GM21529 (cell line): ENCODE data around the gene RNF208.
A peak's percentile ranks its signal among the peaks of the same experiment; 100 is the strongest.
"Not testable (repeated sequence)": the region's sequence is repeated elsewhere in the genome, so short reads cannot be mapped to it uniquely, and the experiment has no call there.

ENCODE experiments used
- ATAC-seq: cut with Tn5 transposase; IDR thresholded peaks from one replicate; pipeline ENCODE4 v1.9.1; 2021; ENCODE audit not compliant: unreplicated experiment

RNF208 gene

GRCh38 chr9:137253717-137254623 is 31.9 kb upstream of the RNF208 start:
- ATAC-seq, result no peak

DNA sequence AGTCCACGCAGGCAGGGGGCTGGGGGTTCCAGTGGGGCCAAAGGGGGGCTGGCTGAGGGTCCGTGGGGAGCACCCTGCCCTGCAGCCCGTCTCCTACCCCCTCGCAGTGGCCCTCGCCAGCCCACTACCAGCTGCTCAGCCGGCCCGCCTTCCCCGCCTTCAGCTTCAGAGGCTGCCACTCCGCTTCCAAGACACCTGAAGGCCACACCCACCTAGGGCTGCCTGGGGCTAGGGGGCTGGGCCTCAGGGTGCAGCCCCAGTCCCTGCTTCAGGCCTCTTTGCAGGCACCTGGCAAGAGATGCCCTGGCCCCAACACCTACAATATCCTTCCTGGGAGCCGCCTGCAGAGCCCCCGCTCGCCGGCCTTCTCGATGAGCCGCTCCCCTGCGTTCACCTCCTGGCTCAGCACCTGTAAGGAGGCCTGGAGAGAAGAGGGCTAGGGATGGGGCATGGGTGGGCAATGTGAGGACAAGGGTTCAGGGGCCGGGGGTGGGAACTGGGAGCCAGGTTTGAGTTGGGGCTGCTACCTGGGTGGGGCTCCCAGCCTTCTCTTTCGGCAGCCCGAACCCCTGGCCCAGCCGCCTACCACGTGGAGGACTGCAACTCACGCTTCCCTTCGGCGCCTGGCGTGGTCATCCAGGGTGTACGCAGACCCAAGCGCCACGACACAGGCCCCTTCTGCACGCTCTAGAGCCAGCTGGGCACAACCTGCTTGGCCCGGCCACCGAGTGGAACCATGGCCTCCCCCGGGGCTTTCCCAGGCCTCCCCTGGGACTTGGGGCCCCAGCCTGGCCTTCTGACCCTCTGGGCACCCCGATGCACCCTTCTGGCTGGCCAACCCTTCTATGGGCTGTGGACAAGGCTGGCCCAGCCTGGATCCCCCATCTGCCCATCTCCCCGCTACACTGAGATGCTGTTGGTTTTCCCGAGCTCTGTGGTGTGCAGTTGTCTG is 30.8 kb upstream of the RNF208 start:
- ATAC-seq, result no peak

DNA sequence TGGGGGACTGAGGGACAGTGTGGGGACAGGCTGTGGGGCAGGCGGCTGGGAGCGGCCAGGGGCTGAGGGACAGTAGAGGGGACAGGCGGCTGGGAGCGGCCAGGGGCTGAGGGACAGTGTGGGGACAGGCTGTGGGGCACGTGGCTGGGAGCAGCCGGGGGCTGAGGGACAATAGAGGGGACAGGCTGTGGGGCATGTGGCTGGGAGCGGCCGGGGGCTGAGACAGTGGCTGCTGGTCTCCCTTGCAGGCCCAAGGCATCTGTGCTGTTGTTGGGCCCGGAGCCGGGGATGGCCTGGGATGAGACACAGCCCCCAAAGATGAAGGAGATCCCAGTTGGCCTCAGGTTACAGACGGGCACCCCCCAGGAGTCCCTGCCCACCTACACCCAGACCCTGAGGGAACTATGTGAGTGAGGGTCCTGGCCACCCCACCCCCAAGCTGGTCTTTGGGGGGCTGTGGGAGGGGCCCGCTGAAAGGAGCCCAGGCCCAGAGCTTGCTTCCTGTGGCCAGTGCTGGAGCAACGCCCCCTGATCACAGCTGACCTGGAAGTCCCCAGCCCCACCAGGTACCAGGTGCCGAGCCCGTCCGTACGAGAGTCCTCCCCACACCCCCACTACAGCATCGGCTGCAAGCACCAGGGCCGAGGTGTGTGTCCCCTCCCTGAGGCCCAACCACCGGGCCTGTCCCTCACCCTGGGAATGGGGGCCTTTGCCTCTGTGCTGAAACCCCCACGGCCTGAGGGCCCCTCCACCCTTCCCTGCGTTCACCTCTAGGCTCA is 29.6 kb upstream of the RNF208 start:
- no peak for ATAC-seq

GRCh38 chr9:137251194-137251461 is 29.1 kb upstream of the RNF208 start, which contains the start of gene STPG3:
STPG3 (plus strand) TSS chr9:137251286; CDS start chr9:137251287, 1 bp downstream.
- ATAC-seq, result no peak

DNA sequence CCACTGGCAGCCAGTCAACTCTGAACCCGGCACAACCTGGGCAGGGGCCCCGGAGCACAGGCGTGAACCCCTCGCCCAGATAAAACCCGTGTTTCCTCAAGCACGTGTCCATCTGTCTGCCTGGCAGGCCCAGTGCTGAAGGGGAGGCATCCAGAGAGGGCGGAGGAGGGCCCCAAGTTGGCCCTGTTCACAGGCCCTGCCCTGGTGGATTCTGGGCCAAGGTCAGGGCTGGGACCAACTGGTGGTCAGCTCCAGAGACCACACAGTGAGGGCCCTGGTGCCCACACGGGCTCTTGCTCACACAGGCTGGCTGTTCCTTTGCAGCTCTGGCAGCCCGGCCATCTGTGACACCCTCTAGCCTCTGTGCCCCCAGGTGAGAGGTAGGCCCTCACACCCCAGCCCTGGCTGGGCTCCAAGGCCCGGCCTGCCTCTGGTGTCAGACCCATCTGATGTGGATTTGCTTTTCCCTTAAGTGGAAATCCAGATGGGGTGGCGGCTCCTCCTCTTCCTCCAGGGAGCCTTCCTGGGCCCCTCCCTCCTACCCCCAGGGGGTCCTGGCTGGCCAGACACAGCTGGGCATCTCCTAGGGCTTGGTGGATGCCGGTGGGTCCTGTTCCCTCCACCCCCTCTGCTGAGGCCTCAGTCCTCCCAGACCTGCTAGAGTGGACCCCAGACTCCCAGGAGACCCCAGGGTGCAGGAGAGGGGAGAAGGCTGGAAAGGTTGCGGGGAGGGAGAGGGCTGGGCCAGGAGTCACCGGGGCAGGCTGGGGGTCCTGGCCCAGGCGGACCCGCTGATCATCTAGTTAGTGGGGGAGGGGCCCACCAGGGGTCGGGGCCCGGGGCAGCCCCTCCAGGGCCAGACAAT is 28.5 kb upstream of the RNF208 start:
- ATAC-seq, result no peak

GRCh38 chr9:137247916-137248175 is 25.8 kb upstream of the RNF208 start:
- no peak for ATAC-seq

DNA sequence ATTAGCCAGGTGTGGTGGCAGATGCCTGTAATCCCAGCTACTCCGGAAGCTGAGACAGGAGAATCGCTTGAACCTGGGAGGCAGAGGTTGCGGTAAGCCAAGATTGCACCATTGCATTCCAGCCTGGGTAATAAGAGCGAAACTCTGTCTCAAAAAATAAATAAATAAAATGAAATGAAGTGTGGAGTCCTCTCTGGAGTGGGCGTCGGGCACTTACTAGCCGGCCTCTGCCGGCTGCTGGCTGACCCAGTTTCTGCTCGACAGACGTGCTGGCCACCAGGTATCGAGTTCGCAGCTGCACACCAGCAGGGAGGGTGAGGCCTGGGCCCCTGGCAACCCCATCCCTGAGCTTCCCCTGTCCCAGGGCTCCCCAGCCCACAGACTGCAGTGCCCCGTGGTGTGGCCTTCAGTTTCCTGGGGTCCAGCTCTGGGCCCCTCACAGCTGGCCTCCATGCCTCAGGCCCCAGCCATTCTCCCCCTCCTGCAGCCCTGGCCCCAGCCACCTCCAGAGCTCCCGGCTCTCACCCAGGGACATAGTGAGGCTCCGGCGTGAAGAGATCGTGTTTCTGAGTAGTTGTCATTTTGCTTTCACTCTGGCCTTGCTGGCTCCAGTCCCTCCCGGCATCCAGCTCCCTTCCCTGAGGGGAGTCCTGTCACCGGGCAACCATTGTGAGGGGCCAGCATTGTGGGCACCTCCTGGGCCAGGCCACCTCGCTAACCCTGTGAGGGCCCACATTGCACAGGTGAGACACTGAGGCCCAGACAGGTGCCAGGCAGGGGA is 25.3 kb upstream of the RNF208 start:
- ATAC-seq, result no peak

- no peak for ATAC-seq
These were observed 23.7 kb upstream of the RNF208 start for GRCh38 chr9:137245450-137246421.

DNA sequence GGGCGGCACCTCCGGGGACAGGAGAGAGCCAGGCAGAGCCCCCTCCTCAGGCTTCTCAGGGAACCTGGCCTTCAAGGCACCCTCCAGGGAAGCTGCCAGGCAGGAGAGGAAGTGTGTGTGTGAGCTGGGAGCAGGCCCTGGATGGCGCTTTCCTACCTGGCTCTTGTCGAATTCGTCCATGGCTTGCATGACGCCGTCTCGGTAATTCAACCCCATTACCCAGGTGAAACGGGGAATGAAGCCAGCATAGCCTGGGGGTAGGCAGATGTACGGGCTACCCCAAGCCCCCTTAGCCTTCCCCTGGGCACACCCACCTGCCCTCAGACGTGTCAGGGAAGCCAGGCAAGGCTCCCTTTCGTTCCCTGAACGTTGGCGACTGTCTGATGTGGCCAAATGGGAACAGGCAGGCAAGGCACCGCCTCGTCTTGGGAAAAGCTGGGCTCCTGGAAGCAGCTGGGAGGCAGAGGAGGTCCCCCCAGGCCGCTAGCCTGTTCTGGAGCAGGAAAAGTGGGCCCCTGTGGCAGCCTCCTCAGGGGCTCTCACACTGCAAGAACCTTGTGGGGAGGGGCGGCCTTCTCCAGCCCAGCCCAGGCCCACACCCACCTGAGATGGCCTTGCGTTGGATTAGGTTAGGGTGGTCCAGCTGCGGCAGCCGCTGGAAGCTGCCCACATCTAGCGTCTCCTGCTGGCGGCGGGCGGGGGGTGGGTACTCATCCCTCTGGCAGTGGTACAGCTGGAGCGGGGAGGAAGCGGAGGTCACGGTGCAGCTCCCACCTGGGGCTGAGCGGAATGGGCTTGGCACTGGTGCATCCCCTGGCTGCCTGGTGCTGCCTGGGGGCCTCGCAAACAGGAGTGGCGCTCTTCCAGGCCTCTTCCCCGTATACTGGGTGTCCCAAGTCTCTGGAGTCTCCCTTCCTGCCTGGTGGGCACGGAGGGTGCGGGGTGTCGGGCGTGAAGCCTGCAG is 22.7 kb upstream of the RNF208 start:
- ATAC-seq, result no peak

GRCh38 chr9:137243626-137244485 is 21.8 kb upstream of the RNF208 start:
- ATAC-seq, result no peak

DNA sequence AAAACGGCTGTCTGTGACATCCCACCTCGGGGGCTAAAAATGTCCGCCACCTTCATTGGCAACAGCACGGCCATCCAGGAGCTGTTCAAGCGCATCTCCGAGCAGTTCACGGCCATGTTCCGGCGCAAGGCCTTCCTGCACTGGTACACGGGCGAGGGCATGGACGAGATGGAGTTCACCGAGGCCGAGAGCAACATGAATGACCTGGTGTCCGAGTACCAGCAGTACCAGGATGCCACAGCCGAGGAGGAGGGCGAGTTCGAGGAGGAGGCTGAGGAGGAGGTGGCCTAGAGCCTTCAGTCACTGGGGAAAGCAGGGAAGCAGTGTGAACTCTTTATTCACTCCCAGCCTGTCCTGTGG is 21.2 kb upstream of the RNF208 start:
- ATAC-seq, result not testable (repeated sequence)

- no peak for ATAC-seq
These were observed 20.5 kb upstream of the RNF208 start for GRCh38 chr9:137242269-137243203.

GRCh38 chr9:137241490-137242268 is 19.6 kb upstream of the RNF208 start:
- peak; percentile 4 for ATAC-seq

- ATAC-seq, result peak; percentile 73
These were observed 18.9 kb upstream of the RNF208 start, which contains the start of gene TUBB4B for GRCh38 chr9:137240841-137241489. TUBB4B (plus strand) TSS chr9:137241287; CDS start chr9:137241361, 74 bp downstream.
